GM23338 (cell line): Measurements from ENCODE around the gene TBC1D9. TPM values are rescaled to one million over a fixed set of nuclear protein-coding genes. Genes with fewer than 3 reads are reported as not detected.

Experiments
- ATAC-seq: fragments of 200-7000 bp; cut with Tn5 transposase; 3 replicates; pipeline ENCODE4 v1.9.1; 2020
- DNase-seq: peaks from one replicate; pipeline ENCODE4 v3.0.0-alpha.2; 2015; ENCODE audit warnings: low spot score
- H2AFZ ChIP-seq: fragments of 200-600 bp; sonication (generic); 2 replicates; pipeline ENCODE4 v1.8.0; 2016; ENCODE audit warnings: antibody characterized with exemption, mild to moderate bottlenecking, moderate library complexity
- H3F3A ChIP-seq: fragments of 200-600 bp; sonication (generic); replicated peaks from 2 replicates; pipeline ENCODE4 v1.8.0; 2017; ENCODE audit warnings: antibody characterized with exemption, mixed run types, low read depth
- H3K27ac ChIP-seq: fragments of 200-600 bp; sonication (generic); 2 replicates; pipeline ENCODE4 v1.6.1; 2016; ENCODE audit warnings: low read depth
- H3K27me3 ChIP-seq: fragments of 200-600 bp; sonication (generic); 2 replicates; pipeline ENCODE4 v1.8.0; 2016; ENCODE audit warnings: mild to moderate bottlenecking, mixed run types, moderate library complexity; ENCODE audit not compliant: insufficient read depth
- H3K36me3 ChIP-seq: fragments of 200-600 bp; sonication (generic); 2 replicates; pipeline ENCODE4 v1.8.0; 2016; ENCODE audit warnings: mild to moderate bottlenecking; ENCODE audit not compliant: insufficient read depth
- H3K4me1 ChIP-seq: fragments of 200-600 bp; sonication (generic); 2 replicates; pipeline ENCODE4 v1.8.0; 2016; ENCODE audit warnings: mild to moderate bottlenecking, moderate library complexity; ENCODE audit not compliant: insufficient read depth
- H3K4me2 ChIP-seq: fragments of 200-600 bp; sonication (generic); 2 replicates; pipeline ENCODE4 v1.7.1; 2017; ENCODE audit warnings: mixed run types
- H3K4me3 ChIP-seq: fragments of 200-600 bp; sonication (generic); 2 replicates; pipeline ENCODE4 v1.6.1; 2016; ENCODE audit warnings: mixed run types
- H3K79me2 ChIP-seq: fragments of 200-600 bp; sonication (generic); replicated peaks from 2 replicates; pipeline ENCODE4 v1.8.0; 2017; ENCODE audit warnings: mild to moderate bottlenecking; ENCODE audit not compliant: insufficient read depth
- H3K9me2 ChIP-seq: fragments of 200-600 bp; sonication (generic); 2 replicates; pipeline ENCODE4 v1.8.0; 2017; ENCODE audit not compliant: insufficient read depth
- H4K20me1 ChIP-seq: fragments of 200-600 bp; sonication (generic); replicated peaks from 2 replicates; pipeline ENCODE4 v1.8.0; 2017; ENCODE audit warnings: mild to moderate bottlenecking; ENCODE audit not compliant: insufficient read depth
- H3K27ac Mint-ChIP-seq: 2 replicates; pipeline ENCODE4 v1.8.0; 2020; ENCODE audit warnings: inconsistent platforms, mild to moderate bottlenecking, moderate library complexity, mixed read lengths
- H3K27me3 Mint-ChIP-seq: 3 replicates; pipeline ENCODE4 v1.8.0; 2022; ENCODE audit warnings: low read depth, mild to moderate bottlenecking, moderate library complexity, mixed read lengths, inconsistent platforms; ENCODE audit not compliant: insufficient read depth, poor library complexity
- H3K36me3 Mint-ChIP-seq: 3 replicates; pipeline ENCODE4 v1.8.0; 2021; ENCODE audit warnings: low read depth, mild to moderate bottlenecking, inconsistent platforms, moderate library complexity, mixed read lengths
- H3K4me1 Mint-ChIP-seq: 3 replicates; pipeline ENCODE4 v1.8.0; 2020; ENCODE audit warnings: mild to moderate bottlenecking, inconsistent platforms, mixed read lengths
- H3K4me3 Mint-ChIP-seq: 3 replicates; pipeline ENCODE4 v1.8.0; 2021; ENCODE audit warnings: moderate library complexity, mild to moderate bottlenecking, inconsistent platforms, mixed read lengths
- H3K9me3 Mint-ChIP-seq: 3 replicates; pipeline ENCODE4 v1.8.0; 2020; ENCODE audit warnings: moderate library complexity, mild to moderate bottlenecking, inconsistent platforms, mixed read lengths
- CREB1 ChIP-seq: fragments of 250-450 bp; sonication (Bioruptor Pico); IDR thresholded peaks from 2 replicates; pipeline ENCODE4 v1.5.0; 2020; ENCODE audit warnings: low read depth, mild to moderate bottlenecking, moderate library complexity
- ETS1 ChIP-seq: IDR thresholded peaks from 2 replicates; pipeline ENCODE4 v1.6.1; 2016; ENCODE audit warnings: antibody characterized with exemption
- JUNB ChIP-seq: IDR thresholded peaks from one replicate; pipeline ENCODE4 v1.6.1; 2016; ENCODE audit warnings: antibody characterized with exemption; ENCODE audit not compliant: unreplicated experiment
- NANOG ChIP-seq: IDR thresholded peaks from 2 replicates; pipeline ENCODE4 v1.6.1; 2016; ENCODE audit warnings: antibody characterized with exemption, borderline replicate concordance
- POLR2AphosphoS5 ChIP-seq: IDR thresholded peaks from 2 replicates; pipeline ENCODE4 v1.6.1; 2016; ENCODE audit warnings: antibody characterized with exemption, low read depth
- STAT1 ChIP-seq: IDR thresholded peaks from one replicate; pipeline ENCODE4 v1.6.1; 2016; ENCODE audit warnings: antibody characterized with exemption; ENCODE audit not compliant: unreplicated experiment
- ZNF114 ChIP-seq: fragments of 250-450 bp; sonication (Bioruptor Pico); IDR thresholded peaks from 2 replicates; pipeline ENCODE4 v1.5.0; 2020; ENCODE audit warnings: mild to moderate bottlenecking, moderate library complexity
- ZNF331 ChIP-seq: fragments of 250-450 bp; sonication (Bioruptor Pico); IDR thresholded peaks from 2 replicates; pipeline ENCODE4 v1.5.0; 2020; ENCODE audit warnings: low read depth, mild to moderate bottlenecking, moderate library complexity
- polyA plus RNA-seq: library from polyadenylated mRNA; unstranded; fragments of >200 nt; fragmentation: Nextera tagmentation; extraction: Ambion mirVana; gene quantifications from 2 replicates; pipeline ENCODE4 v1.2.1, GENCODE V29; 2016
- total RNA-seq: library from RNA; depleted of rRNA; stranded (reverse); fragments of >200 nt; shearing (Covaris generic); gene quantifications from 2 replicates; pipeline ENCODE4 v1.2.3, GENCODE V29; 2014
- TF ChIP-seq, protein P1 (sequence below): IDR thresholded peaks from one replicate; pipeline ENCODE4 v1.6.1; 2018; ENCODE audit warnings: antibody characterized with exemption; ENCODE audit not compliant: unreplicated experiment

The TBC1D9 gene
- total and polyA plus RNA-seq, 2 experiments from 2014 or later = 0.03 to 0.56 TPM

- TF ChIP-seq POLR2AphosphoS5 (no peak), JUNB (no peak), CREB1 (no peak), NANOG (no peak), ETS1 (no peak), ZNF114 (CRISPR knock-in tag) (no peak), STAT1 (no peak)
- TF ChIP-seq, protein P1, sequence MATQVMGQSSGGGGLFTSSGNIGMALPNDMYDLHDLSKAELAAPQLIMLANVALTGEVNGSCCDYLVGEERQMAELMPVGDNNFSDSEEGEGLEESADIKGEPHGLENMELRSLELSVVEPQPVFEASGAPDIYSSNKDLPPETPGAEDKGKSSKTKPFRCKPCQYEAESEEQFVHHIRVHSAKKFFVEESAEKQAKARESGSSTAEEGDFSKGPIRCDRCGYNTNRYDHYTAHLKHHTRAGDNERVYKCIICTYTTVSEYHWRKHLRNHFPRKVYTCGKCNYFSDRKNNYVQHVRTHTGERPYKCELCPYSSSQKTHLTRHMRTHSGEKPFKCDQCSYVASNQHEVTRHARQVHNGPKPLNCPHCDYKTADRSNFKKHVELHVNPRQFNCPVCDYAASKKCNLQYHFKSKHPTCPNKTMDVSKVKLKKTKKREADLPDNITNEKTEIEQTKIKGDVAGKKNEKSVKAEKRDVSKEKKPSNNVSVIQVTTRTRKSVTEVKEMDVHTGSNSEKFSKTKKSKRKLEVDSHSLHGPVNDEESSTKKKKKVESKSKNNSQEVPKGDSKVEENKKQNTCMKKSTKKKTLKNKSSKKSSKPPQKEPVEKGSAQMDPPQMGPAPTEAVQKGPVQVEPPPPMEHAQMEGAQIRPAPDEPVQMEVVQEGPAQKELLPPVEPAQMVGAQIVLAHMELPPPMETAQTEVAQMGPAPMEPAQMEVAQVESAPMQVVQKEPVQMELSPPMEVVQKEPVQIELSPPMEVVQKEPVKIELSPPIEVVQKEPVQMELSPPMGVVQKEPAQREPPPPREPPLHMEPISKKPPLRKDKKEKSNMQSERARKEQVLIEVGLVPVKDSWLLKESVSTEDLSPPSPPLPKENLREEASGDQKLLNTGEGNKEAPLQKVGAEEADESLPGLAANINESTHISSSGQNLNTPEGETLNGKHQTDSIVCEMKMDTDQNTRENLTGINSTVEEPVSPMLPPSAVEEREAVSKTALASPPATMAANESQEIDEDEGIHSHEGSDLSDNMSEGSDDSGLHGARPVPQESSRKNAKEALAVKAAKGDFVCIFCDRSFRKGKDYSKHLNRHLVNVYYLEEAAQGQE = no peak
Measured at GRCh38 chr4:140742838-140743193, 13.4 kb downstream of the TBC1D9 start (continued).

- no peaks in the 10 kb centered on the region for H3K36me3 Mint-ChIP-seq
- H3K27me3 Mint-ChIP-seq = peaks cover 1% of the 10 kb centered on the region
- no peaks in the 10 kb centered on the region for H3K9me2 ChIP-seq
- TF ChIP-seq ETS1 (no peak), CREB1 (no peak), ZNF331 (CRISPR knock-in tag) (no peak)
- H3K27me3 ChIP-seq = no peaks in the 10 kb centered on the region
- ATAC-seq (no peak), DNase-seq (no peak)
- H3K4me1 Mint-ChIP-seq = peaks cover 59% of the 10 kb centered on the region
- H3K27ac ChIP-seq = no peak overlapping the region
- peaks cover 46% of the 10 kb centered on the region for H3K4me1 ChIP-seq
- H3K4me3 Mint-ChIP-seq = no peak overlapping the region
- no peak overlapping the region for H3K27ac Mint-ChIP-seq
- no peaks in the 10 kb centered on the region for H4K20me1 ChIP-seq
- H3K9me3 Mint-ChIP-seq = no peaks in the 10 kb centered on the region; the same call in 2 of the 3 replicates
- H3K79me2 ChIP-seq = no peaks in the 10 kb centered on the region
- H3K36me3 ChIP-seq = no peaks in the 10 kb centered on the region
- H3K4me2 ChIP-seq = no peak overlapping the region
- H3F3A ChIP-seq = no peaks in the 10 kb centered on the region
- H3K4me3 ChIP-seq = no peak overlapping the region
- H2AFZ ChIP-seq = no peak overlapping the region
Measured at GRCh38 chr4:140740906-140741670, 15.1 kb downstream of the TBC1D9 start.
